Ecto neural progenitor cell (in vitro differentiated cells): ENCODE measurements around the gene CROT.

ENCODE experiments used
- DNase-seq: peaks from one replicate; pipeline ENCODE4 v3.0.0-alpha.2; 2018; ENCODE audit warnings: low spot score

The CROT gene

GRCh38 chr7:87342231-87342630 lies 3.2 kb upstream of the CROT start:
- DNase-seq = no peak

GRCh38 chr7:87344446-87344845 lies 1.0 kb upstream of the CROT start:
- DNase-seq = no peak

- DNase-seq = no peak
Observed at GRCh38 chr7:87345962-87346371, 503 bp downstream of the CROT start.

- DNase-seq = no peak
Observed at GRCh38 chr7:87347207-87347606, 1.7 kb downstream of the CROT start.

- DNase-seq = no peak
Observed at GRCh38 chr7:87347664-87348063, 2.2 kb downstream of the CROT start.

- no peak for DNase-seq
Observed at GRCh38 chr7:87354749-87355148, 9.3 kb downstream of the CROT start.

GRCh38 chr7:87356448-87356847 lies 11.0 kb downstream of the CROT start:
- no peak for DNase-seq

- no peak for DNase-seq
Observed at GRCh38 chr7:87359366-87359765, 13.9 kb downstream of the CROT start.

GRCh38 chr7:87361320-87361719 lies 15.9 kb downstream of the CROT start:
- no peak for DNase-seq

- DNase-seq = no peak
Observed at GRCh38 chr7:87363342-87363741, 17.9 kb downstream of the CROT start.

- no peak for DNase-seq
Observed at GRCh38 chr7:87364246-87364645, 18.8 kb downstream of the CROT start.

GRCh38 chr7:87369216-87369615 lies 23.8 kb downstream of the CROT start:
- no peak for DNase-seq

GRCh38 chr7:87370660-87371180 lies 25.3 kb downstream of the CROT start:
- no peak for DNase-seq

GRCh38 chr7:87375662-87376435 lies 30.4 kb downstream of the CROT start:
- DNase-seq = no peak

GRCh38 chr7:87380905-87381304 lies 35.4 kb downstream of the CROT start:
- no peak for DNase-seq

- DNase-seq = no peak
Observed at GRCh38 chr7:87391020-87391701, 45.7 kb downstream of the CROT start.

- DNase-seq = no peak
Observed at GRCh38 chr7:87395442-87396020, 50.1 kb downstream of the CROT start.

- DNase-seq = no peak
Observed at GRCh38 chr7:87398446-87398845, 53.0 kb downstream of the CROT start.

- no peak for DNase-seq
Observed at GRCh38 chr7:87404674-87405073, 59.2 kb downstream of the CROT start.

GRCh38 chr7:87411186-87411585 lies 65.7 kb downstream of the CROT start:
- no peak for DNase-seq

GRCh38 chr7:87413029-87413428 lies 67.6 kb downstream of the CROT start:
- DNase-seq = no peak

GRCh38 chr7:87413951-87414793 lies 68.7 kb downstream of the CROT start:
- DNase-seq = peak; percentile 57
